ENCODE results near the gene MMP20. TPM values are rescaled to one million over a fixed set of nuclear protein-coding genes. Genes with fewer than 3 reads are reported as not detected.

The MMP20 gene
- total and polyA plus RNA-seq, 2 experiments from 2014 or later, result not detected

DNA sequence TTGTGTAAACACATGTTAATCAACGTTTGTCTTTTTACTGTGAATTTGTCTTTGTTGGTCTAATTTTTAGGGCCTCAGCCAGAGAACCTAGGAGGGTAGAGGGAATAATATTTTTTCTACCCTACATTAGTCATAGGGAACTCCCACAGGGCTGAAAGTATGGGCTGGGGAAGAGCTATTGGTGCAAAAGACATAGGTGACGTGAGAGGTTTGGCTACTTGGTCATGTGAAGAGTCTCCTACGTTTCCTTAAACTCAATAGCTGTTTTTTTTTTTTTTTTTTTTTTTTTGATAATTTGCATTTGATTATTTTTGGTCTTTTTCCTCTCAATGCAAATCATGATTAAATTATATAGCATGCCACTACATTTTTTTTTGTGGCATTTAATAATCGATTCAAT is 78.7 kb downstream of the MMP20 start:
- Histone ChIP-seq H3K9me2 (ENCODE audit: insufficient read depth) (no peaks in the 10 kb centered on the region), H3F3A (replicated peaks; ENCODE audit: low read depth) (no peaks in the 10 kb centered on the region), H4K20me1 (replicated peaks; ENCODE audit: insufficient read depth) (no peaks in the 10 kb centered on the region), H2AFZ (peak overlapping the region; percentile 49; the same call in 1 of the 2 replicates), H3K4me2 (no peak overlapping the region), H3K27ac (ENCODE audit: low read depth) (no peak overlapping the region), H3K27me3 (ENCODE audit: insufficient read depth) (no peaks in the 10 kb centered on the region), H3K36me3 (ENCODE audit: insufficient read depth) (no peaks in the 10 kb centered on the region), H3K4me1 (ENCODE audit: insufficient read depth) (no peaks in the 10 kb centered on the region), H3K4me3 (no peak overlapping the region), H3K79me2 (replicated peaks; ENCODE audit: insufficient read depth) (no peaks in the 10 kb centered on the region)
- peaks cover 4% of the 10 kb centered on the region for H3K4me1 Mint-ChIP-seq
- H3K4me3 Mint-ChIP-seq, result no peak overlapping the region
- DNase-seq (ENCODE audit: low spot score) (no peak), ATAC-seq (no peak)
- no peak overlapping the region for H3K27ac Mint-ChIP-seq
- H3K9me3 Mint-ChIP-seq, result no peaks in the 10 kb centered on the region
- TF ChIP-seq EZH2 (IDR thresholded peaks at IDR 0.05; ENCODE audit: low read depth, unreplicated experiment), result no peak
- TF ChIP-seq ZNF331 (CRISPR knock-in tag; IDR thresholded peaks at IDR 0.05; ENCODE audit: low read depth), result no peak
- TF ChIP-seq, protein P1, sequence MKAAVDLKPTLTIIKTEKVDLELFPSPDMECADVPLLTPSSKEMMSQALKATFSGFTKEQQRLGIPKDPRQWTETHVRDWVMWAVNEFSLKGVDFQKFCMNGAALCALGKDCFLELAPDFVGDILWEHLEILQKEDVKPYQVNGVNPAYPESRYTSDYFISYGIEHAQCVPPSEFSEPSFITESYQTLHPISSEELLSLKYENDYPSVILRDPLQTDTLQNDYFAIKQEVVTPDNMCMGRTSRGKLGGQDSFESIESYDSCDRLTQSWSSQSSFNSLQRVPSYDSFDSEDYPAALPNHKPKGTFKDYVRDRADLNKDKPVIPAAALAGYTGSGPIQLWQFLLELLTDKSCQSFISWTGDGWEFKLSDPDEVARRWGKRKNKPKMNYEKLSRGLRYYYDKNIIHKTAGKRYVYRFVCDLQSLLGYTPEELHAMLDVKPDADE (IDR thresholded peaks at IDR 0.05), result no peak
- no peak for TF ChIP-seq NANOG (IDR thresholded peaks at IDR 0.05; ENCODE audit: borderline replicate concordance)
- no peak for TF ChIP-seq CREB1 (CRISPR knock-in tag; IDR thresholded peaks at IDR 0.05; ENCODE audit: low read depth)
- no peak for TF ChIP-seq ZNF114 (CRISPR knock-in tag; IDR thresholded peaks at IDR 0.05)
- no peak for TF ChIP-seq POLR2AphosphoS5 (IDR thresholded peaks at IDR 0.05; ENCODE audit: low read depth)
- TF ChIP-seq, protein P2, sequence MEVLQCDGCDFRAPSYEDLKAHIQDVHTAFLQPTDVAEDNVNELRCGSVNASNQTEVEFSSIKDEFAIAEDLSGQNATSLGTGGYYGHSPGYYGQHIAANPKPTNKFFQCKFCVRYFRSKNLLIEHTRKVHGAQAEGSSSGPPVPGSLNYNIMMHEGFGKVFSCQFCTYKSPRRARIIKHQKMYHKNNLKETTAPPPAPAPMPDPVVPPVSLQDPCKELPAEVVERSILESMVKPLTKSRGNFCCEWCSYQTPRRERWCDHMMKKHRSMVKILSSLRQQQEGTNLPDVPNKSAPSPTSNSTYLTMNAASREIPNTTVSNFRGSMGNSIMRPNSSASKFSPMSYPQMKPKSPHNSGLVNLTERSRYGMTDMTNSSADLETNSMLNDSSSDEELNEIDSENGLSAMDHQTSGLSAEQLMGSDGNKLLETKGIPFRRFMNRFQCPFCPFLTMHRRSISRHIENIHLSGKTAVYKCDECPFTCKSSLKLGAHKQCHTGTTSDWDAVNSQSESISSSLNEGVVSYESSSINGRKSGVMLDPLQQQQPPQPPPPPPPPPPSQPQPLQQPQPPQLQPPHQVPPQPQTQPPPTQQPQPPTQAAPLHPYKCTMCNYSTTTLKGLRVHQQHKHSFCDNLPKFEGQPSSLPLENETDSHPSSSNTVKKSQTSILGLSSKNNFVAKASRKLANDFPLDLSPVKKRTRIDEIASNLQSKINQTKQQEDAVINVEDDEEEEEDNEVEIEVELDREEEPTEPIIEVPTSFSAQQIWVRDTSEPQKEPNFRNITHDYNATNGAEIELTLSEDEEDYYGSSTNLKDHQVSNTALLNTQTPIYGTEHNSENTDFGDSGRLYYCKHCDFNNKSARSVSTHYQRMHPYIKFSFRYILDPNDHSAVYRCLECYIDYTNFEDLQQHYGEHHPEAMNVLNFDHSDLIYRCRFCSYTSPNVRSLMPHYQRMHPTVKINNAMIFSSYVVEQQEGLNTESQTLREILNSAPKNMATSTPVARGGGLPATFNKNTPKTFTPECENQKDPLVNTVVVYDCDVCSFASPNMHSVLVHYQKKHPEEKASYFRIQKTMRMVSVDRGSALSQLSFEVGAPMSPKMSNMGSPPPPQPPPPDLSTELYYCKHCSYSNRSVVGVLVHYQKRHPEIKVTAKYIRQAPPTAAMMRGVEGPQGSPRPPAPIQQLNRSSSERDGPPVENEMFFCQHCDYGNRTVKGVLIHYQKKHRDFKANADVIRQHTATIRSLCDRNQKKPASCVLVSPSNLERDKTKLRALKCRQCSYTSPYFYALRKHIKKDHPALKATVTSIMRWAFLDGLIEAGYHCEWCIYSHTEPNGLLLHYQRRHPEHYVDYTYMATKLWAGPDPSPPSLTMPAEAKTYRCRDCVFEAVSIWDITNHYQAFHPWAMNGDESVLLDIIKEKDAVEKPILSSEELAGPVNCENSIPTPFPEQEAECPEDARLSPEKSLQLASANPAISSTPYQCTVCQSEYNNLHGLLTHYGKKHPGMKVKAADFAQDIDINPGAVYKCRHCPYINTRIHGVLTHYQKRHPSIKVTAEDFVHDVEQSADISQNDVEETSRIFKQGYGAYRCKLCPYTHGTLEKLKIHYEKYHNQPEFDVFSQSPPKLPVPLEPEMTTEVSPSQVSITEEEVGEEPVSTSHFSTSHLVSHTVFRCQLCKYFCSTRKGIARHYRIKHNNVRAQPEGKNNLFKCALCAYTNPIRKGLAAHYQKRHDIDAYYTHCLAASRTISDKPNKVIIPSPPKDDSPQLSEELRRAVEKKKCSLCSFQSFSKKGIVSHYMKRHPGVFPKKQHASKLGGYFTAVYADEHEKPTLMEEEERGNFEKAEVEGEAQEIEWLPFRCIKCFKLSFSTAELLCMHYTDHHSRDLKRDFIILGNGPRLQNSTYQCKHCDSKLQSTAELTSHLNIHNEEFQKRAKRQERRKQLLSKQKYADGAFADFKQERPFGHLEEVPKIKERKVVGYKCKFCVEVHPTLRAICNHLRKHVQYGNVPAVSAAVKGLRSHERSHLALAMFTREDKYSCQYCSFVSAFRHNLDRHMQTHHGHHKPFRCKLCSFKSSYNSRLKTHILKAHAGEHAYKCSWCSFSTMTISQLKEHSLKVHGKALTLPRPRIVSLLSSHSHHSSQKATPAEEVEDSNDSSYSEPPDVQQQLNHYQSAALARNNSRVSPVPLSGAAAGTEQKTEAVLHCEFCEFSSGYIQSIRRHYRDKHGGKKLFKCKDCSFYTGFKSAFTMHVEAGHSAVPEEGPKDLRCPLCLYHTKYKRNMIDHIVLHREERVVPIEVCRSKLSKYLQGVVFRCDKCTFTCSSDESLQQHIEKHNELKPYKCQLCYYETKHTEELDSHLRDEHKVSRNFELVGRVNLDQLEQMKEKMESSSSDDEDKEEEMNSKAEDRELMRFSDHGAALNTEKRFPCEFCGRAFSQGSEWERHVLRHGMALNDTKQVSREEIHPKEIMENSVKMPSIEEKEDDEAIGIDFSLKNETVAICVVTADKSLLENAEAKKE (CRISPR knock-in tag; IDR thresholded peaks at IDR 0.05), result no peak
- no peak for TF ChIP-seq JUNB (IDR thresholded peaks at IDR 0.05; ENCODE audit: unreplicated experiment)
- TF ChIP-seq, protein P3, sequence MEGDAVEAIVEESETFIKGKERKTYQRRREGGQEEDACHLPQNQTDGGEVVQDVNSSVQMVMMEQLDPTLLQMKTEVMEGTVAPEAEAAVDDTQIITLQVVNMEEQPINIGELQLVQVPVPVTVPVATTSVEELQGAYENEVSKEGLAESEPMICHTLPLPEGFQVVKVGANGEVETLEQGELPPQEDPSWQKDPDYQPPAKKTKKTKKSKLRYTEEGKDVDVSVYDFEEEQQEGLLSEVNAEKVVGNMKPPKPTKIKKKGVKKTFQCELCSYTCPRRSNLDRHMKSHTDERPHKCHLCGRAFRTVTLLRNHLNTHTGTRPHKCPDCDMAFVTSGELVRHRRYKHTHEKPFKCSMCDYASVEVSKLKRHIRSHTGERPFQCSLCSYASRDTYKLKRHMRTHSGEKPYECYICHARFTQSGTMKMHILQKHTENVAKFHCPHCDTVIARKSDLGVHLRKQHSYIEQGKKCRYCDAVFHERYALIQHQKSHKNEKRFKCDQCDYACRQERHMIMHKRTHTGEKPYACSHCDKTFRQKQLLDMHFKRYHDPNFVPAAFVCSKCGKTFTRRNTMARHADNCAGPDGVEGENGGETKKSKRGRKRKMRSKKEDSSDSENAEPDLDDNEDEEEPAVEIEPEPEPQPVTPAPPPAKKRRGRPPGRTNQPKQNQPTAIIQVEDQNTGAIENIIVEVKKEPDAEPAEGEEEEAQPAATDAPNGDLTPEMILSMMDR (conservative IDR thresholded peaks at IDR 0.05; ENCODE audit: low read depth in 2 of 2), result no peak
- TF ChIP-seq EZH2phosphoT487 (IDR thresholded peaks at IDR 0.05; ENCODE audit: unreplicated experiment), result no peak
- TF ChIP-seq, protein P4, sequence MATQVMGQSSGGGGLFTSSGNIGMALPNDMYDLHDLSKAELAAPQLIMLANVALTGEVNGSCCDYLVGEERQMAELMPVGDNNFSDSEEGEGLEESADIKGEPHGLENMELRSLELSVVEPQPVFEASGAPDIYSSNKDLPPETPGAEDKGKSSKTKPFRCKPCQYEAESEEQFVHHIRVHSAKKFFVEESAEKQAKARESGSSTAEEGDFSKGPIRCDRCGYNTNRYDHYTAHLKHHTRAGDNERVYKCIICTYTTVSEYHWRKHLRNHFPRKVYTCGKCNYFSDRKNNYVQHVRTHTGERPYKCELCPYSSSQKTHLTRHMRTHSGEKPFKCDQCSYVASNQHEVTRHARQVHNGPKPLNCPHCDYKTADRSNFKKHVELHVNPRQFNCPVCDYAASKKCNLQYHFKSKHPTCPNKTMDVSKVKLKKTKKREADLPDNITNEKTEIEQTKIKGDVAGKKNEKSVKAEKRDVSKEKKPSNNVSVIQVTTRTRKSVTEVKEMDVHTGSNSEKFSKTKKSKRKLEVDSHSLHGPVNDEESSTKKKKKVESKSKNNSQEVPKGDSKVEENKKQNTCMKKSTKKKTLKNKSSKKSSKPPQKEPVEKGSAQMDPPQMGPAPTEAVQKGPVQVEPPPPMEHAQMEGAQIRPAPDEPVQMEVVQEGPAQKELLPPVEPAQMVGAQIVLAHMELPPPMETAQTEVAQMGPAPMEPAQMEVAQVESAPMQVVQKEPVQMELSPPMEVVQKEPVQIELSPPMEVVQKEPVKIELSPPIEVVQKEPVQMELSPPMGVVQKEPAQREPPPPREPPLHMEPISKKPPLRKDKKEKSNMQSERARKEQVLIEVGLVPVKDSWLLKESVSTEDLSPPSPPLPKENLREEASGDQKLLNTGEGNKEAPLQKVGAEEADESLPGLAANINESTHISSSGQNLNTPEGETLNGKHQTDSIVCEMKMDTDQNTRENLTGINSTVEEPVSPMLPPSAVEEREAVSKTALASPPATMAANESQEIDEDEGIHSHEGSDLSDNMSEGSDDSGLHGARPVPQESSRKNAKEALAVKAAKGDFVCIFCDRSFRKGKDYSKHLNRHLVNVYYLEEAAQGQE (IDR thresholded peaks at IDR 0.05; ENCODE audit: unreplicated experiment), result no peak
- no peaks in the 10 kb centered on the region for H3K27me3 Mint-ChIP-seq (ENCODE audit: insufficient read depth, low read depth, poor library complexity)
- H3K36me3 Mint-ChIP-seq (ENCODE audit: low read depth), result no peaks in the 10 kb centered on the region
